MCF 10A (cell line): ENCODE data around the gene RBPJ. TPM values are rescaled to one million over a fixed set of nuclear protein-coding genes. Genes with fewer than 3 reads are reported as not detected.

Source experiments
- BruUV-seq: library from RNA; stranded (reverse); fragments of 400-500 nt; replicated peaks from 2 replicates; lab custom pipeline; 2021; lab: Mats Ljungman, UMichigan
- CTCF ChIA-PET: fragments of 300-600 bp; sonication (Branson Sonifier 250); formaldehyde crosslinking; extraction: SDS; loops from one replicate; lab custom pipeline; 2021; ENCODE audit warnings: antibody characterized with exemption, inconsistent platforms; lab: Yijun Ruan, JAX
- POLR2A ChIA-PET: fragments of 300-600, 350-650 bp; sonication (Branson Sonifier 250); formaldehyde crosslinking; extraction: SDS; loops from one replicate; lab custom pipeline; 2020; ENCODE audit warnings: antibody characterized with exemption, inconsistent platforms; lab: Yijun Ruan, JAX
- DNase-seq: peaks from one replicate; pipeline ENCODE4 v3.0.0-alpha.2; 2018; ENCODE audit not compliant: unreplicated experiment
- H3K27ac Mint-ChIP-seq: one replicate; pipeline ENCODE4 v1.8.0; 2022; ENCODE audit warnings: mild to moderate bottlenecking, low read depth, mixed read lengths; ENCODE audit not compliant: unreplicated experiment
- H3K27me3 Mint-ChIP-seq: one replicate; pipeline ENCODE4 v1.8.0; 2022; ENCODE audit warnings: mixed read lengths; ENCODE audit not compliant: insufficient read depth, unreplicated experiment
- H3K36me3 Mint-ChIP-seq: one replicate; pipeline ENCODE4 v1.8.0; 2022; ENCODE audit warnings: mild to moderate bottlenecking, moderate library complexity, mixed read lengths; ENCODE audit not compliant: insufficient read depth, unreplicated experiment
- H3K4me1 Mint-ChIP-seq: one replicate; pipeline ENCODE4 v1.8.0; 2022; ENCODE audit warnings: mixed read lengths; ENCODE audit not compliant: insufficient read depth, unreplicated experiment
- H3K4me3 Mint-ChIP-seq: one replicate; pipeline ENCODE4 v1.8.0; 2022; ENCODE audit warnings: mild to moderate bottlenecking, moderate library complexity, mixed read lengths; ENCODE audit not compliant: unreplicated experiment
- H3K9me3 Mint-ChIP-seq: one replicate; pipeline ENCODE4 v1.8.0; 2022; ENCODE audit warnings: mixed read lengths; ENCODE audit not compliant: unreplicated experiment
- intact Hi-C: fragments of 100-400 bp; cut with micrococcal nuclease; formaldehyde crosslinking; loops from 2 replicates; pipeline ENCODE4 v1.14.1; 2022
- total RNA-seq: library from RNA; stranded (reverse); gene quantifications from 2 replicates; pipeline ENCODE4 v1.2.3, GENCODE V29; 2022
- TF ChIP-seq, protein P1 (sequence below): fragments of 200-600 bp; IDR thresholded peaks from one replicate; pipeline ENCODE4 v1.8.0; 2022; ENCODE audit warnings: antibody characterized with exemption, mild to moderate bottlenecking; ENCODE audit not compliant: unreplicated experiment

Gene RBPJ
- total RNA-seq, 1 experiment from 2014 or later: 74.4 TPM

DNA sequence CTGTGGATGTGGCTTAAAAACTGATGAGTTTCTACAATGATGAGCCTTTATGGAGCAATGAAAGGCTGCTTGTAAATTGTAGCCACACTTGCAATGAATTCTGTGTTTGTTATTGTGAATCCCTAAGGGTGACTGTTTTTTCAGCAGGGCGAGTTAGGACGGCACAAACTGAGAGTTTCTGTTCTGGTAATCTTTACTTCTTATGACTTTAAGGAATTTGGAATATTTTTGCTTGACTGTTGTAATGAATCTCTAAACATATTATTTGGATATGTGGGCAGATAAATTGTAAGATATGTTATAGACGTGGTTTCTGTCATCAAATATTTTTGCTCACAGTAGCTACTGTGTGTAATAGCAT, 22.2 kb downstream of the RBPJ start:
- Mint-ChIP-seq H3K27ac (peak overlapping the region; percentile 74), H3K27me3 (no peaks in the 10 kb centered on the region), H3K4me3 (no peak overlapping the region), H3K36me3 (peaks cover 6% of the 10 kb centered on the region), H3K4me1 (peaks cover 25% of the 10 kb centered on the region), H3K9me3 (no peaks in the 10 kb centered on the region)
- TF ChIP-seq, protein P1, sequence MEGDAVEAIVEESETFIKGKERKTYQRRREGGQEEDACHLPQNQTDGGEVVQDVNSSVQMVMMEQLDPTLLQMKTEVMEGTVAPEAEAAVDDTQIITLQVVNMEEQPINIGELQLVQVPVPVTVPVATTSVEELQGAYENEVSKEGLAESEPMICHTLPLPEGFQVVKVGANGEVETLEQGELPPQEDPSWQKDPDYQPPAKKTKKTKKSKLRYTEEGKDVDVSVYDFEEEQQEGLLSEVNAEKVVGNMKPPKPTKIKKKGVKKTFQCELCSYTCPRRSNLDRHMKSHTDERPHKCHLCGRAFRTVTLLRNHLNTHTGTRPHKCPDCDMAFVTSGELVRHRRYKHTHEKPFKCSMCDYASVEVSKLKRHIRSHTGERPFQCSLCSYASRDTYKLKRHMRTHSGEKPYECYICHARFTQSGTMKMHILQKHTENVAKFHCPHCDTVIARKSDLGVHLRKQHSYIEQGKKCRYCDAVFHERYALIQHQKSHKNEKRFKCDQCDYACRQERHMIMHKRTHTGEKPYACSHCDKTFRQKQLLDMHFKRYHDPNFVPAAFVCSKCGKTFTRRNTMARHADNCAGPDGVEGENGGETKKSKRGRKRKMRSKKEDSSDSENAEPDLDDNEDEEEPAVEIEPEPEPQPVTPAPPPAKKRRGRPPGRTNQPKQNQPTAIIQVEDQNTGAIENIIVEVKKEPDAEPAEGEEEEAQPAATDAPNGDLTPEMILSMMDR: no peak
- ChIA-PET POLR2A (interaction anchor here (0.6 to 1.2 kb wide), 4 partner anchors 13 to 519 kb away, joined by 3 to 4 read pairs (median 4); no protein-coding TSS in a partner anchor), CTCF (interaction anchor here (0.5 to 8.4 kb wide), 5 partner anchors 13 to 45 kb away, joined by 3 to 51 read pairs (median 4); no protein-coding TSS in a partner anchor)
- BruUV-seq: no TSS peak
- intact Hi-C loops: no loop called here
- DNase-seq: no peak

DNA sequence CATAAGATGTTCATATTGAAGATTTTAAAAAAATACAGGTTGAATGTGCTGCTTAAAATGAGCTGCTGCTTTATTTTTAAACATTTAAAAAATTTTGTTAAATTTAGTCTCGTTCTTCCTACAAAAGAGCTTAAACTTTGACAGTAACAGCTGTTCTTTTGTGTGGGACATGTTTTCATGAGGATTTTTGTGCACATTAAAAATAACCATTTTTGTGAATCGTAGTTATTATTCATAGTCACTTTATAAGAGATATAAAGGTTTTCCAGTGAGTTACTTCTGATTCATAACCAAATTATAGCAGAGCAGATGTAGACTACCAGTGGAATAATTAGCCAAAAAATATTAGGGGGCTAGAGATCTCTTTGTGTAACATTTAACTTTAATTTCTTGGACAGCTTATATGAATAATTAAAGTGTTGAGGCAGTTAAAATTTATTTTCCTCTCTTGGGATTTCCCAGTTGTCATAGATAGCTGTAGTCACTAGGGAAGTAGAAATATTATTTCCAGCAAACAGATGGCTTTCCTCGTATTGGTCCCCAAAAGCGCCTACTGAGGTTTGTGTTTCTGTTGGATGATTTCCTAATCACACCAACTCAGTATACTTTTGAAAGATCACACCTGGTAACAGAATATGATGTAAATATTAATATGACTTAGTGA, 24.2 kb downstream of the RBPJ start:
- Mint-ChIP-seq H3K4me3 (no peak overlapping the region), H3K36me3 (peaks cover 2% of the 10 kb centered on the region), H3K27me3 (no peaks in the 10 kb centered on the region), H3K9me3 (no peaks in the 10 kb centered on the region), H3K4me1 (peaks cover 27% of the 10 kb centered on the region), H3K27ac (no peak overlapping the region)
- TF ChIP-seq, protein P1: no peak
- POLR2A ChIA-PET: interaction anchor here (0.6 to 0.9 kb wide), 5 partner anchors 11 to 483 kb away, joined by 3 to 4 read pairs (median 3); no protein-coding TSS in a partner anchor
- CTCF ChIA-PET: interaction anchor here (1.0 to 8.4 kb wide), 6 partner anchors 10 to 356 kb away, joined by 3 to 51 read pairs (median 4); no protein-coding TSS in a partner anchor
- no peak for DNase-seq
- BruUV-seq: no TSS peak
- intact Hi-C loops: no loop called here

DNA sequence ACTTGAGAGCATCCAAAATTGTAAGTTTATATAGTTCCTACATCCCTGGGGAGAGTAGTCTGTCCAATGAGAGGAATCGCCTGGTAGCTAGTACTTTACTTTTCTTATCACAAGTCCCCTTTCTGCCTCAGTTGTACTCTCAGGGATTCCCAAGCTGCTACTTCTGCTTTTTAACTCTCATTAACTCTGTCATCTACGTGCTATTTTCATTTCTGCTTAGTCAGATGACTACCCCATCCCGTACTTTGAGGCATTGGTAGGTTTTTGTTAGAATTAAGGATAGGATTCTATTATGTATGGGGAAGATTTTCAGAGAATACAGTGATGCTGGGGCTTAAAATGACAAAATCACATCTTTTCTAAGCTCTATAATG, 24.7 kb downstream of the RBPJ start:
- intact Hi-C loops: no loop called here
- TF ChIP-seq, protein P1: no peak
- Mint-ChIP-seq H3K4me1 (peaks cover 32% of the 10 kb centered on the region), H3K4me3 (no peak overlapping the region), H3K9me3 (no peaks in the 10 kb centered on the region), H3K27me3 (no peaks in the 10 kb centered on the region), H3K27ac (no peak overlapping the region), H3K36me3 (no peaks in the 10 kb centered on the region)
- DNase-seq: no peak
- ChIA-PET POLR2A (interaction anchor here (0.6 kb wide), 1 partner anchor 483 kb away, joined by 4 read pairs; no protein-coding TSS in a partner anchor), CTCF (interaction anchor here (0.6 to 8.4 kb wide), 6 partner anchors 9 to 361 kb away, joined by 3 to 51 read pairs (median 3); no protein-coding TSS in a partner anchor)
- no TSS peak for BruUV-seq

DNA sequence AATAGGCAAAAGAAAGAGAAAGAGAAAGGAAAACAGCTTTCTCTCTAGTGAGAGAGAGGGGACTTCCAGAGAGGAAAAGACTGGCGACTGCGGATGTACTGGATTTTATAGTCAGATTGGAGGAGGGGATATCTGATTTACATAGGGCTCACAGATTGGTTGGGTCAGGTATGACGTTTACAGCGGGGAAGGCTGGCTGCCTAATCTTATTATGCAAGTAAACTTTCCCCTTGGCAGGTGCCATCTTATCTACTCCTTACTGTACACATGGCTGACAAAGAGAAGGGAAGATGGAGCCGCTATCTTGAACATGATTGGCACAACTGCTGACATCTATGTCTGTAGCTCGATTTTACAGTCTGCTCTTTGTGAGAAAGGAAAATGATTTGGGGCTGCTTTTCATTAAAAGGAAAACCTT, 25.4 kb downstream of the RBPJ start:
- H3K9me3 Mint-ChIP-seq: no peaks in the 10 kb centered on the region
- H3K4me3 Mint-ChIP-seq: no peak overlapping the region
- intact Hi-C loops: no loop called here
- peaks cover 29% of the 10 kb centered on the region for H3K4me1 Mint-ChIP-seq
- H3K27ac Mint-ChIP-seq: no peak overlapping the region
- POLR2A ChIA-PET: interaction anchor here (0.6 kb wide), 1 partner anchor 9 kb away, joined by 5 read pairs; no protein-coding TSS in a partner anchor
- BruUV-seq: no TSS peak
- TF ChIP-seq, protein P1: no peak
- no peaks in the 10 kb centered on the region for H3K36me3 Mint-ChIP-seq
- no peaks in the 10 kb centered on the region for H3K27me3 Mint-ChIP-seq
- CTCF ChIA-PET: interaction anchor here (0.6 to 1.6 kb wide), 4 partner anchors 9 to 362 kb away, joined by 3 to 6 read pairs (median 4); no protein-coding TSS in a partner anchor
- no peak for DNase-seq
